Stimulated activated CD4-positive, alpha-beta T cell treated with anti-CD3 and anti-CD28 coated beads, Interleukin-12 subunit alpha, Interleukin-12 subunit beta, amount 100 ng/mL, for 24 hours (primary cell): ENCODE data around the gene NTN3.

Experiments
- DNase-seq, 2 experiments: peaks; one replicate each; pipeline ENCODE4 v3.0.0-alpha.2; 2020; ENCODE audit warnings: low read depth in 2 of 2

Gene NTN3

GRCh38 chr16:2497116-2497630 is 26.1 kb downstream of the NTN3 start:
- DNase-seq, result no peak

DNA sequence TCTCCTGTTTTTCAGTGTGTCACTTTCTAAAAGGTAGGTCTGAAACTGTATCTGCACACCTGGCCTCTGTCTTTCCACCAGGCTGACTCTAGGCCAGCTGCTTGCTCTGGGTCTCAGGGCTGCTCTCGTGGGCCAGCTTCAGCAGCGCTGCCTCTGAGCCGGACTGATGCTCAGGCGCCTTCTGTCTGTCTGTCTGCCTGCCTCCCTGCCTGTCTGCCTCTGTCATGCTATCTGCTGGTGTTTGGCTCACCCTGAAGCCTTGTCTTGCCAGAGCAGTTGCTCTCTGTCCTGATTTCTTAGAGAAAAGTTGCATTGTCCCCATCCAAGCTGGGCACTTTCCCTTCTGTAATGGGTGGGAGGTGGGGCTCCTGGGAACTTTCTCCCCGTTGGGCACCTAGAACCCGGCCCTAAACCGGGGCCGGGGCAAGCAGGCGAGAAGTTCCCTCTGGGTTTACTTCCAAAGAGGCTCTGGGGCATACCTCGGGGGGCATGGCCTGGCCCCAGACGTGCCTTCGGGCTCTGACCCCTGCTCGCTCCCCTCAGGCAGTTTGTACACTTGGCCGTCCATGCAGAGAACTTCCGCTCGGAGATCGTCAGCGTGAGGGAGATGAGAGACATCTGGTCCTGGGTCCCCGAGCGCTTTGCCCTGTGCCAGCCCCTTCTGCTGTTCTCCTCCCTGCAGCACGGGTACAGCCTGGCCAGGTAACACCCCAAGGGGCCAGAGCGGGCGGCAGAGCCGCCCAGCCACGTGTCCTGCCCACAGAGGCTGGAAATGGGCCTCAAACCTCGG is 26.8 kb downstream of the NTN3 start:
- no peak for DNase-seq

DNA sequence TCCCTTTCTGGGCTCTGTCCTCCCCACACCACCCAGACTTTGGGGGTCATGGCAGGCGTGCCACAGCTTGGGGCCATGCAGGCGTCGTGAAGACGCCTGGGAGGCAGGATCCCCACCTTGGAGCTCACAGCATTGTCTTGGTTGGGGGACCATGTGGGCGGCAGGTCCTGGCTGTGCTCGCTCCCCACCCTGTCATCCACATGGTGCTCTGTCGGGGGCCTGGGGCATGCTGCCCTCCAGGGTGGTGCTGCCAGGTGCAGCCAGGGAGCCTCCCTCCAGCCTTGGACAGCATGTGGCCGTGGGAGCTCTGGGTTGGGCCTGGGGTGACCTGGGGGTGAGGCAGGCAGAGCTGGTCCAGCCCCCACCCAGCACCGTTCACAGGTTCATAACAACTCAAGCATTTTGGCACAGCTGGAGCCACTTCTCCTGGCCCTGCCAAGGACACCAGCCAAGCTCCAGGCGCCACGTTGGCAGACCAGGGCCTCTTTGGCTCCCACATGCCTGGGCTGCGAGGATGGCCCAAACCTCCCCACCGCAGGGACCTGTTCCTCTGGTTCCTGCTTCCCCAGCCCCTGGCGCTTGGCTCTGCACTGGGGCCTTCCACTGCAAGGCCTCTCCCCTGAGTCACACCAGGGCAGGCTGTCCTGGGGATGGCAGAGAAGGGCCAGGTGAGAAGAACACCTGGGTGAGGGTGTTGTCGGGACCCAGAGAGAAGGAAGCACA is 27.6 kb downstream of the NTN3 start:
- no peak for DNase-seq

GRCh38 chr16:2499454-2499853 is 28.4 kb downstream of the NTN3 start:
- DNase-seq, result no peak

- no peak for DNase-seq
Measured at GRCh38 chr16:2499890-2500429, 28.9 kb downstream of the NTN3 start.

- DNase-seq, result no peak
Measured at GRCh38 chr16:2500430-2500917, 29.4 kb downstream of the NTN3 start.

DNA sequence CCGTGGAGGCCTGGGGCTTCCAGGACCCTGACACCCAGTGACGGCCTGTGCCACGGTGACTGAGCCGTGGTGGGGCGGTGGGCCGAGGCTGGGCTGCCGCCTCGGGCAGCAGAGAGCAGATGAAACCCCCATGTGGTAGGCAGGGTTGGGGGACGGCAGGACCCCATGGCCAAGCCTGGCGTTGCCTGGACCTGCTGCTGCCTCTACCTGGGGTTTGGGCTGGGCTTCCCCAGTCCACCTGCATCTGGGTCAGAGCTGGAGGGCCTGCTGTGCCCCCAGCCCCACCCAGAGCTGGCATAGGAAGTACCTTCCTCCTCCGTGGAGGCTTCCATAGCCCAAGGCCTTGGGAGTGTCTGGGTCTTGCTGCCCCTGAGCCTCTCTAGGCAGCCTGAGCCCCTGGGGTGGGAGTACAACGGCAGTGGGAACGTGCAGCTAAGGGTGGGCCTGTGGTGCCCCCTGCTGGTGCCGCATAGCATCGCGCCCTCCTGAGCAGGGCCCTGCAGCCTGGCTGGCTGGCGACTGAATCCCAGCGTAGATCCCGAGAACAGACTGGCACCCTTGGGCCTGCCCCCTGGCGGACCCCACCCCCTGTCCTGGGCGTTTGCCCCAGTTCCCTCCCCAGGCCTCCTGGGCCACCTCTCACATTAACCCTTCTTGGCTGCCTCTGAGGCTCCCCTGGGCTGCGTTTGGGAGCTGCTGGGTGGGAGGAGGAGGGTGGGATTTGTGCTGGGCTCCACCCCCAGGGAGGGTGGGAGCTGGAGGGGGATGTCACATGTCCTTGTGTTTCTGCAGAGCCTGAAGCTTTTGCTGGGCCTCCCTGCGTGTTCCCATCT is 30.0 kb downstream of the NTN3 start:
- DNase-seq, result peak; percentile 57 to 75

DNA sequence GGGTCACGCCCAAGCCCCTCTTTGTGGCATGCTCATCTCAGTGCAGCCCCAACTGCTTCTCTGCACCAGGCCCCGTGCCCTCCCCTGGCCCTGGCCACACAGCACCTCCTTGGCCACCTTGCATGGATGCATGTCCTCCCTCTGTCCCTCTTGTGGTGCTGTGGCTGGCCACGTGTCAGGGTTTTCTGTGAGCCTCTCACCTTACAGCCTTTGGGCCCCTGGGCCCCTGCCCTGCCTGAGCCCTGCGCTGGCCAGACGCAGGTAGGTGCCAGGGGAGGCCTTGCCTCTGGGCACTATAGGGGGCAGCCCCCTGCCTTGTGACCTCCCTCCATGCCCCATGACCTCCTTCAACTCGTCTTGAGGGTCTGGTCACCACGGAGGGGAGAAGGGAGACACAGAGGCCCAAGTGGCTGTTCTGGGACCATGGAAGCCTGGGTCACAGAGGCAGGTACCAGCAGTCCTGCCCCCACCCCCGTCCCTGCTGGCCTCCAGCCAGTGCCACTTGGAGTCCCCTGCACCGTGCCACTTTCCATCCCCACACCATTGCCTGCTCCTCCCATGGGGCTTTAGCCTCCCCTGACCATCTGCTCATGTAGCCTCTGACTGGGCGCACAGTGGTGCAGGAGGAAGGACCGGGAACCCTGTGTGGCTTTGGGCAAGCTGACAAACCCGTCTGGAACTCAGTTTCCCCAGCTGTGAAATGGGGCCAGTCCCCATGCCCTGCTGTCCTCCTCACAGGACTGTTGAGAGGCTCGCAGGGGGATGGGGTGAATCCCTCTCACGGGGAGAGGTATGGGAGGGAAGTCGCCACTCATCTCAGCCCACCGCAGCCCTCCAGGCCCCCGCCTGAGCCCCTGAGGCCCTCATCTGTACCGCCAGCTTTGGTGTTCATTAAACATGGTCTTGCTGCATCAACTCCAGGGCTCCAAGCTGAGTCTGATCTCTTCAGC is 31.1 kb downstream of the NTN3 start:
- DNase-seq, result no peak

DNA sequence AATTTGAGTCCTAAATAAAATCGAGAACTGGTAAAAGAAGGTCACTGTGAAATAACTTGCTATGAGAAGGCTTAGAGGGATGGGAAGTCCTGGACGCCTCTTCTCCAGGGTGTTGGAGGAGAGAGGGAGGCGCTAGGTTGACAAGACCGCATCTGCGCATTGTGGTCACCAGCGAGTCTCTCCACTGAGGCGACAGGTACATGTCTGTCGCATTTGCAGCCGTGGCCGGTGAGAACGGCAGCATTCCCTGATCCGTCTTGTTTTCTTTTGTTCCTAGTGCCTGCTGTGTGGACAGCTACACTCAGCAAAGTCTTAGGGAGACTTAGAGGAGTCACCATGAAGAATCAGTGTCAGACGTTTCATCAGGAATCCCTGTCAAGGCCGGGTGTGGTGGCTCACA is 34.6 kb downstream of the NTN3 start:
- DNase-seq, result no peak

DNA sequence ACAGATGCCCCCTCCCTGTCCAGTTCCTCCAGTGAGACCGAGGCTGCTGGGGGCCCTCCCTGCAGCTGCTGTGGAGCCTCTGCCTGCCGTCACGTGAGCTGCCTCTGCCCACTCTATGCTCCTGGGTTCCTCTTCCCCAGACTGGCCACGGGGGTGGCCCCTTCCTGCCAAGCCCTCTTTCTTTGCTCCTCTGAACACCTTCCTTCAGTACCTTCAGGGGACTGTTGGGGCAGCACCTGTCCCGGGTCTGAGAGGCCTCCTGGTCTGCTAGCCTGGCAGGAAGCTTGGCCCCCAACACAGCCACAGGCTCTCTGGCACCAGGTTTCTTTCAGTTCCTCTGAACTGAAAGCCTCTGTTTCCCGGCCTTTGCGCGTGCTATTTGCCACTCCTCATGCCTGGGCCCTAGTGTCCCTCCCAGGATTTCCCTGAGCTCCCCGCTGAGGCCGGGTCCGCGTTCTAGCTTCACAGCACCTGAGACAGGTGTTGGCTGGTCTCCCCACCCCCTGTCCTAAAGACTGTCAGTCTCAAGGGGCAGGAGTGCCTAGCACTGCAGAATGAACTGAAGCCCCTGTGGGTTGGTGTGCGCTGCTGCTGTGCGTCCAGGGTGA is 36.1 kb downstream of the NTN3 start:
- DNase-seq, result no peak

- DNase-seq, result no peak
Measured at GRCh38 chr16:2507665-2508064, 36.6 kb downstream of the NTN3 start.

- no peak for DNase-seq
Measured at GRCh38 chr16:2508722-2509400, 37.8 kb downstream of the NTN3 start.

DNA sequence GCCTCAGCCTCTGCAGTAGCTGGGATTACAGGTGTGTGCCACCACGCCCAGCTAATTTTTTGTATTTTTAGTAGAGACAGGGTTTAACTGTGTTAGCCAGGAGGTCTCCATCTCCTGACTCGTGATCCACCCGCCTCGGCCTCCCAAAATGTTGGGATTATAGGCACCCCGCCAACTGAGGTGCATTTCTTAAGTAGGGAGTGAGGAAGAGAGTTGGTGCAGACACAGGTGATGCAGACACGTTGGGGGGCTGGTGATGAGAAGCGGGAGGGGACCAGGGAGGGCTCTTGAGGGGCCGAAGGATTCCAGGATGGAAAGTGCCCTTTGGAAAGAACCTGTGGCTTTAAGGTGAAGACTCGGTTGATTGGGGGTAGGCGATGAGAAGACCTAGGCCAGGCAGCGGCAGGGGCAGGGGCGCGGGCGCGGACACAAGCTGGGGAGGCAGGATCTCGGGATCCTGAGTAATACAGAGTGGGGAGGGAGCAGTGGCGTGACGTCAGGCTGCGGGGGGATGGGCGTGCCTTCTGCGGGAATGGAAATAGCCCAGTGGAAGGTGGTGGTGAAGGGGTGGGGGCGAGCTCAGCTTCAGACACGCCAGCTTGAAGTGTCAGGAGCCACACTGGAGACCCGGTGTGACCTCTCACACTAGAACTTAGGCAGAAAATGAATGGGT is 40.2 kb downstream of the NTN3 start:
- DNase-seq, result no peak

DNA sequence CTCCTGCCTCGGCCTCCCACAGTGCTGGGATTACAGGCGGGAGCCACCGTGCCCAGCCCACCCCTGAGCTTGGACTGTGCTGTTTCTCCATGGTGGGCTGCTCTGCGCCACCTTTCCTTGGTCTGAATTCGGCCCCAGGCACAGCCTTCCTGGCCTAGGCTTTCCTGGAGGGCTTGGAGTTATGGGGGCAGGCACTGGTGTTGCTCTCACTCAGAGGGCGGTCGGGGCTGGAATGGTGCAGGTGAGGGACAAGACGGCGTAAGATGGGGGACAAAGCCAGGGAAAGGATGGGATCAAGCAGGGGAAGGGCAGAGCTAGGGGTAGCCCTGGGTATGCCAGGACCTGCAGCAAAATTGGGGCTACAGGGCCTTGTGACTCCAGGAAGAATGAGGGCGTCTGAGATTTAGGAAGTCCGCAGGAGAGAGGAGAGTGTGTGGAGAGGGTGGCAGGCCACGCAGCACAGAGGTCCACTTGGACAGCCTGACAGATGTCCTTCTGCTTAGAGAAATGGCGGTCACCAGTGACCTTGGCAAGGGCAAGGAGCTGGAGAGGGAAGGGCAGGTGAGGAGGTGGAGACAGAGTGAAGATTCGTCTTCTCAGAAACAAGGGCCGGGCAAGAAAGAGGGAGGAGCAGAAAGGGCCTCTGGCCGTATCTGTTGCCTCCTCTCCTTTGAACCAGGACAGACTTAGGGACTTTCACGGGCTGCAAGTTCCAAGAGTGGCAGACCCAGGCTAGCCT is 41.1 kb downstream of the NTN3 start:
- DNase-seq, result no peak

GRCh38 chr16:2512735-2513404 is 41.8 kb downstream of the NTN3 start:
- no peak for DNase-seq

DNA sequence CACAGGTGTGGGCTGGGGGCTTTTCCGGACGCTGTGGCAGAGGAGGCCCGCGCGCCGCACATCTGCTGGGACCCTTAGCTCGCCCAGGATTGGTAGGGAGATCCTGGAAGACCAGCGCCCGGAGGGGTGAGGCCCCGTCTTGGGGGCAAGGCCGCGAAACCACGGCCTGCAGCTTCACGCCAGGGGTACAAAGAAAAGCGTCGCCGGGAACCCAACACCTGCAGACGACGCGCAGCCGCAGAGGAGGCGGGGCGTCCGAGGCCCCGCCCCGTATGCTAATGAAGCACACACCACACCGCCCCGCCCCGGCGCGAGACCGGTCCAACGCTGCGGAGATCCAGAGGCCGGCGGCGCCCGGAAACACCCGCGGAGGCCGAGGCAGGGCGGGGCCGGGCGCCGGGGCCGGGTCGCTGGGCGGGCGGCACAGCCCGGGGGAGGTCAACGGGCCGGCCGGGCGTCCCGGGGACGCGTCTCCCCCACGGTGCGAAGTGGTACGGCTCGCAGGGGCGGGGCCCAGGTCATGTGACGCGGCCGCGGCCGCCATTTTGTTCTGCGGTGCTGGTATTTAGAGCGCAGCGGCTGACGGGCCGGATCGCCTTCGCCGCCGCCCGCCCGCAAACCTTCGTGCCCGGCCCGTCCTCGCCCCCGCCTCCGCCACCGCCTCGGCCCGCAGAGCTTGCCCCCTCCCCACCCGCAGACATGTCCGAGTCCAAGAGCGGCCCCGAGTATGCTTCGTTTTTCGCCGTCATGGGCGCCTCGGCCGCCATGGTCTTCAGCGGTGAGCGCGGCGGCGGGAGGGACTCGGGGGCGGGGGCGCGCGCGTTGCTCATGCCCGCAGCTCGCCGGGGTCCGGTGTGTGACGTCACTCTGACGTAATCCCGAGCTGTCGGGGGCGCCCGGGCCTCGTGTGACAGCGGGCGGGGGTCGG is 42.6 kb downstream of the NTN3 start, which contains the start of gene ATP6V0C:
Gene ATP6V0C (plus strand): TSS at position 548 of the 928 bp plus-strand sequence. CDS start 152 bp downstream, at position 700.
- peak; percentile 76 to 84 for DNase-seq
